Measurements from ENCODE around the gene SFMBT2. TPM values are rescaled to one million over a fixed set of nuclear protein-coding genes. Genes with fewer than 3 reads are reported as not detected.
"Not testable (repeated sequence)": the region's sequence is repeated elsewhere in the genome, so short reads cannot be mapped to it uniquely, and the experiment has no call there.

SFMBT2 gene
- total and polyA plus RNA-seq, 9 donors: 6.1 to 9.8 (median 7.7) TPM

- H3K27me3 ChIP-seq (ENCODE audit: control insufficient read depth, insufficient read depth, low read length); DNase-seq; H3K9me3 ChIP-seq (replicated peaks; ENCODE audit: control insufficient read depth, low read depth, low read length); H3K4me3 ChIP-seq (ENCODE audit: low read length); H3K27ac ChIP-seq (ENCODE audit: low read length); H3K36me3 ChIP-seq (ENCODE audit: control insufficient read depth, insufficient read depth, low read length); H3K4me1 ChIP-seq (ENCODE audit: control insufficient read depth, insufficient read depth, low read length): not testable (repeated sequence)
- WGBS (ENCODE audit: insufficient coverage): no CpG with 5 or more reads among the region's 1 CpG
Observed at GRCh38 chr10:7182327-7182726, 228.5 kb downstream of the SFMBT2 start.

- WGBS (ENCODE audit: insufficient coverage): no CpG with 5 or more reads among the region's 2 CpGs
- H3K4me1 ChIP-seq (ENCODE audit: control insufficient read depth, insufficient read depth, low read length): no peaks in the 10 kb centered on the region
Observed at GRCh38 chr10:7181420-7181819, 229.4 kb downstream of the SFMBT2 start.

GRCh38 chr10:7179536-7179935 is 231.3 kb downstream of the SFMBT2 start:
- no peaks in the 10 kb centered on the region for H3K9me3 ChIP-seq (replicated peaks; ENCODE audit: control insufficient read depth, low read depth, low read length)
- no peak overlapping the region for H3K4me3 ChIP-seq (ENCODE audit: low read length)
- 95% methylated on average over 8 of the region's 12 CpGs for WGBS (ENCODE audit: insufficient coverage)
- no peaks in the 10 kb centered on the region for H3K27me3 ChIP-seq (ENCODE audit: control insufficient read depth, insufficient read depth, low read length)
- H3K27ac ChIP-seq (ENCODE audit: low read length): no peak overlapping the region
- no peak for DNase-seq
- no peaks in the 10 kb centered on the region for H3K4me1 ChIP-seq (ENCODE audit: control insufficient read depth, insufficient read depth, low read length)
- peaks cover 7% of the 10 kb centered on the region for H3K36me3 ChIP-seq (ENCODE audit: control insufficient read depth, insufficient read depth, low read length)

More at GRCh38 chr10:7181420-7181819, 229.4 kb downstream of the SFMBT2 start:
- Histone ChIP-seq H3K9me3 (replicated peaks; ENCODE audit: control insufficient read depth, low read depth, low read length) (no peaks in the 10 kb centered on the region), H3K4me3 (ENCODE audit: low read length) (no peak overlapping the region), H3K27me3 (ENCODE audit: control insufficient read depth, insufficient read depth, low read length) (no peaks in the 10 kb centered on the region), H3K36me3 (ENCODE audit: control insufficient read depth, insufficient read depth, low read length) (peaks cover 6% of the 10 kb centered on the region), H3K27ac (ENCODE audit: low read length) (no peak overlapping the region)
- no peak for DNase-seq

DNA sequence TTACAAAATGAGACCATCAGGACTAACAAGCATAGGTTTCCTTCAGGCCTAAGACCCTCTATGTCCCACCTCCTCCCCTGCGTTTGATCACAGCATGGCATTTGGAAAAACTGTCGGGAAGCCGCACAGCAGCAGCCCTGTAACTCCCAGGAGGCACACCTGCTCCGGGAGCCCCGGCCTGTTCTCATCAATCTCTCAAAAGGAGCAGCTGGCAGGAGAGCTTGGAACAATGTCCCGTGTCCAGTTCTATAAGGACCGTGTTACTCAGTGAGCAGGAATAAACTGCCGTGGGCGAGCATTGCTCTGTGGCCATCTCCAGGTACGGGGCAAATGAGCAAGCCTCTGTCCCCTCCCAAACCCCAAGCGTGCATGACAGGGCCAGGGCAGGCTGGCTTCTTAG is 236.9 kb downstream of the SFMBT2 start:
- Histone ChIP-seq H3K27me3 (ENCODE audit: control insufficient read depth, insufficient read depth, low read length) (no peaks in the 10 kb centered on the region), H3K4me1 (ENCODE audit: control insufficient read depth, insufficient read depth, low read length) (no peaks in the 10 kb centered on the region), H3K36me3 (ENCODE audit: control insufficient read depth, insufficient read depth, low read length) (peaks cover 36% of the 10 kb centered on the region), H3K27ac (ENCODE audit: low read length) (no peak overlapping the region), H3K9me3 (replicated peaks; ENCODE audit: control insufficient read depth, low read depth, low read length) (no peaks in the 10 kb centered on the region), H3K4me3 (ENCODE audit: low read length) (no peak overlapping the region)
- DNase-seq: no peak
- 72% methylated on average over 10 of the region's 11 CpGs for WGBS (ENCODE audit: insufficient coverage)

- 93% methylated on average over 21 of the region's 35 CpGs for WGBS (ENCODE audit: insufficient coverage)
- DNase-seq: no peak
- H3K9me3 ChIP-seq (replicated peaks; ENCODE audit: control insufficient read depth, low read depth, low read length): no peaks in the 10 kb centered on the region
- H3K27ac ChIP-seq (ENCODE audit: low read length): no peak overlapping the region
- no peaks in the 10 kb centered on the region for H3K27me3 ChIP-seq (ENCODE audit: control insufficient read depth, insufficient read depth, low read length)
- H3K4me1 ChIP-seq (ENCODE audit: control insufficient read depth, insufficient read depth, low read length): no peaks in the 10 kb centered on the region
- no peak overlapping the region for H3K4me3 ChIP-seq (ENCODE audit: low read length)
- peaks cover 36% of the 10 kb centered on the region for H3K36me3 ChIP-seq (ENCODE audit: control insufficient read depth, insufficient read depth, low read length)
Observed at GRCh38 chr10:7171825-7172224, 239.0 kb downstream of the SFMBT2 start.

DNA sequence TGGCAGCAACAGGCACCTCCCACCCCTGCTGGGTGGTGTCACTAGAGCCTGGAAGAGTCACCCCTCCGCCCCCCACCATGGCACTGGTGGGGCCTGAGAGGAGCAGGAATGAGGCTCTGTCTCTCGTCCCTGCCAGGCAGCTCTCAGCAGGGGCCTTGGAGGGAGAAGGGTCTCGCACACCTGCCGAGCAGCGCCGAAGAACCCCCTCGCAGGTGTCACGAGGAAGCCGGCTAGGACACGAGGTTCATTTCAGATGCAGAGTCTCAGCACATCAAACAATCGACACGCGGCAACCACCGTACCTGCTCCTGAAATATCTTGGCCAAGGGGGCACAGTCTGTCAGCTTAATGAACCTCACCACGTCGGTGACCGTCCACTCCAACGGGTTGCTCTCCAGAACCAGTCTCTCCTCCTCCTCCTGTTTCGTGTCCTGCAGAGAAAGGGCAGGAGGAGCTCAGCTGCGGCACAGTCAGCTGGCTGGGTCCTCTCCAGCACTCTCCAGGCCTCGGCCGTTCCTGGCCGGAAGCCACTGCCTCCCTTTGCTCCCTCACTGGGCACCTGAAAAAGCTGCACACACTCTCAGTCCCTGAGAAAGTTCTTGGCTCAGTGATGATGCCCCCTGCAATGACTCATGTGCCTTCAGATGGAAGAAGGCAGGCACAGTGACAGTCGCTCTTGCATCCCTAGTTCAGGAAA is 240.1 kb downstream of the SFMBT2 start:
- H3K27ac ChIP-seq (ENCODE audit: low read length): no peak overlapping the region
- DNase-seq: no peak
- no peak overlapping the region for H3K4me3 ChIP-seq (ENCODE audit: low read length)
- no peaks in the 10 kb centered on the region for H3K9me3 ChIP-seq (replicated peaks; ENCODE audit: control insufficient read depth, low read depth, low read length)
- H3K4me1 ChIP-seq (ENCODE audit: control insufficient read depth, insufficient read depth, low read length): no peaks in the 10 kb centered on the region
- peaks cover 36% of the 10 kb centered on the region for H3K36me3 ChIP-seq (ENCODE audit: control insufficient read depth, insufficient read depth, low read length)
- 83% methylated on average over 22 of the region's 24 CpGs for WGBS (ENCODE audit: insufficient coverage)
- H3K27me3 ChIP-seq (ENCODE audit: control insufficient read depth, insufficient read depth, low read length): no peaks in the 10 kb centered on the region

DNA sequence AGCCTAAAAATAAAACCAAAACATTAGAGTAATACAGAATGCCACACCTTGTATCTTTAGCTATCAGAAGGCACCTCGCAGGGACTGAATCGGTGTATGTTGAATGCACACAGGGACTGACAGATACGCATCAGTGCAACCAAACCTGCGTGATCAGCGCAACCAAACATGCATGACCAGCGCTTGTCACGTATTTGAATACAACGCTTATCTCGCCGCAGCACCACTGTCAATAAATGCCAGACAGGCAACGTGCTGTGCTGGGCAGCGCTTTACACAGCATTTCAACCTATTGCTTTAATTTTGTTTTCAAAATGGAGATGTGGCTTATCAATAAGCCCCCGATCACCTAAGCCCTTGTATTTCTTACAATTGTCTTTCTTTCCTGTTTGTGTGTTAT is 242.4 kb downstream of the SFMBT2 start:
- no peak overlapping the region for H3K27ac ChIP-seq (ENCODE audit: low read length)
- H3K4me1 ChIP-seq (ENCODE audit: control insufficient read depth, insufficient read depth, low read length): no peaks in the 10 kb centered on the region
- no peak overlapping the region for H3K4me3 ChIP-seq (ENCODE audit: low read length)
- H3K36me3 ChIP-seq (ENCODE audit: control insufficient read depth, insufficient read depth, low read length): peaks cover 34% of the 10 kb centered on the region
- WGBS (ENCODE audit: insufficient coverage): 100% methylated on average over 10 of the region's 13 CpGs
- H3K9me3 ChIP-seq (replicated peaks; ENCODE audit: control insufficient read depth, low read depth, low read length): no peaks in the 10 kb centered on the region
- no peaks in the 10 kb centered on the region for H3K27me3 ChIP-seq (ENCODE audit: control insufficient read depth, insufficient read depth, low read length)
- DNase-seq: no peak

DNA sequence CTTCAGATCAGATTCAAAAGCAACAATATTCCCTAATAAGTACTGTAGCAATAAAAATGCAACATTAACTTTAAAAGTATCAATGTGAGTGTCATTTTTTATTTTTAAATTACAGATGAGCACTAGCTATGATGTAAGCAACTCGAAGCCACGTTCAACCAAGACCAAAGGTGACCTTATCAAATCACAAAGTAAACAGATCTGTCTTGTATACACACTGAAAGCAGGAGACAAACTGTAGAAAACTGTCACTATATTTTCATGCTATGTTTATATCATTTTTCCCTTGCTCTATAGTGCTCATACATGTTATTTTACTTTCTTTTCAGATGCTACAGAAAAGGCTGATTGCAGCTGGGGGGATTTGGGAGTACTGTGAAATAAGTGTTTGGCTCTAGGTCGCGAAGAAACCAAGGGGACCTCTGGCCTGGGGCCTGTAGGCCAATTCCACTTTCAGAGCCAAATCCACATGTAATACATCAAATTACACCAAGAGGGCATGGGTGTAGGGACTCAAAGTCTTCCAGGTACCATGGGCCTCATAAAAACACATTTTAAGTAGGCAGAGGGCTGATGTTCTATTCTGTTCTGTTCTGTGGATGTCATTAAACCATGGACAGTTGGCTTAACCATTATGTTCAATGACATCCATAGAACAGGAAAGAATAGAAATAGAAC is 245.2 kb downstream of the SFMBT2 start:
- H3K36me3 ChIP-seq (ENCODE audit: control insufficient read depth, insufficient read depth, low read length): peaks cover 27% of the 10 kb centered on the region

DNA sequence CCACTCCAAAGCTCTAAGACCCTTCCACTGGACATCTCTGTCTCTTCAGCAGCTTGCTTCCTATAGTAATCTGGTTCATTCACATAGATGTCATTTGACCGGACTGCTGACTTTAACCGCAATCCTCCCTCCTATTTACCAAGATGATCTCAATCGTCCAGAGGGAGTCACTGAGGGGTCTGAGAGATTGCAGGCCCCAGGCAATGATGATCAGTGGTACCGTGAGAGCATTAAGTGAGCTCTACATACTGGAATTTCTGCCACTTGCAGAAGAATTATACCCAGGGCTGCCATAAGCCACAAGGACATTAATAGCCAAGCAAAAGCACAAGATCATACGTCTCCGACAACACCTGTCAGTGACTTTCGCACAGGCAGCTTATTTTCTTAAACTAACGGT is 245.9 kb downstream of the SFMBT2 start:
- no peaks in the 10 kb centered on the region for H3K9me3 ChIP-seq (replicated peaks; ENCODE audit: control insufficient read depth, low read depth, low read length)
- no peak overlapping the region for H3K27ac ChIP-seq (ENCODE audit: low read length)
- DNase-seq: no peak
- WGBS (ENCODE audit: insufficient coverage): 59% methylated on average over 3 of the region's 8 CpGs
- no peaks in the 10 kb centered on the region for H3K27me3 ChIP-seq (ENCODE audit: control insufficient read depth, insufficient read depth, low read length)
- no peak overlapping the region for H3K4me3 ChIP-seq (ENCODE audit: low read length)
- H3K4me1 ChIP-seq (ENCODE audit: control insufficient read depth, insufficient read depth, low read length): peaks cover 16% of the 10 kb centered on the region
- H3K36me3 ChIP-seq (ENCODE audit: control insufficient read depth, insufficient read depth, low read length): peaks cover 27% of the 10 kb centered on the region

More for the DNA sequence above, 245.2 kb downstream of the SFMBT2 start:
- no peak overlapping the region for H3K4me3 ChIP-seq (ENCODE audit: low read length)
- WGBS (ENCODE audit: insufficient coverage): no CpG with 5 or more reads among the region's 4 CpGs
- no peaks in the 10 kb centered on the region for H3K9me3 ChIP-seq (replicated peaks; ENCODE audit: control insufficient read depth, low read depth, low read length)
- H3K27me3 ChIP-seq (ENCODE audit: control insufficient read depth, insufficient read depth, low read length): no peaks in the 10 kb centered on the region
- no peak overlapping the region for H3K27ac ChIP-seq (ENCODE audit: low read length)
- peak; percentile 37 for DNase-seq
- H3K4me1 ChIP-seq (ENCODE audit: control insufficient read depth, insufficient read depth, low read length): peaks cover 16% of the 10 kb centered on the region

DNA sequence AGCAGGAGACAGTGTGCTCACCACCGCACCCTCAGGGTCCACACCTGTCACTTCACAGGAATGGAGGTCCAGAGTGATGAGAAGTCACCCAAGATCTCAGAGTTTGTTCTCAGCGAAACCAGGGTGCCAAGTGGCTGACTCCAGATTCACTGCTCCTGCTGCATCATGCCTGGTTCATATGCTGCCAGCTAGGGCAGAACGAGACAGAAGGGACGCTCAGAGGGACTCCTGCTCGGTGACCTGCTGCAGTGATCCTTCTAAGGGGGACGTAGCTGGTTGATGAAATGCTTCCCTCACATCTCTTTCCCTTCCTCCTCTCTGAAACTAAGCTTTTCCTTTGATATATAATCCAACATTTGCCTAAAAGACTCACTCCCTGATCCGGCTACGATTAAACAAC is 248.5 kb downstream of the SFMBT2 start:
- Histone ChIP-seq H3K4me1 (ENCODE audit: control insufficient read depth, insufficient read depth, low read length) (peaks cover 16% of the 10 kb centered on the region), H3K9me3 (replicated peaks; ENCODE audit: control insufficient read depth, low read depth, low read length) (no peaks in the 10 kb centered on the region), H3K27me3 (ENCODE audit: control insufficient read depth, insufficient read depth, low read length) (no peaks in the 10 kb centered on the region), H3K4me3 (ENCODE audit: low read length) (no peak overlapping the region), H3K36me3 (ENCODE audit: control insufficient read depth, insufficient read depth, low read length) (peaks cover 25% of the 10 kb centered on the region), H3K27ac (ENCODE audit: low read length) (peak overlapping the region; percentile 29)
- no peak for DNase-seq
- WGBS (ENCODE audit: insufficient coverage): 79% methylated on average over 5 of the region's 8 CpGs
